Subcutaneous abdominal adipose tissue (tissue), 5 donors: ENCODE results near the gene EPHB4.

Experiments used
- H3K27ac ChIP-seq: one replicate; pipeline ENCODE4 v1.7.0; 2013; ENCODE audit warnings: low read depth, mild to moderate bottlenecking, inconsistent platforms, low read length, moderate library complexity
- H3K27me3 ChIP-seq, 5 donors: one replicate each; pipeline ENCODE4 v1.7.0; 2013; ENCODE audit warnings: low read length in 5 of 5, inconsistent platforms in 1 of 5; ENCODE audit not compliant: control insufficient read depth in 5 of 5, insufficient read depth in 4 of 5
- H3K36me3 ChIP-seq, 5 donors: one replicate each; pipeline ENCODE4 v1.7.0; 2013; ENCODE audit warnings: low read length in 5 of 5; ENCODE audit not compliant: control insufficient read depth in 5 of 5, insufficient read depth in 5 of 5
- H3K4me1 ChIP-seq, 5 donors: one replicate each; pipeline ENCODE4 v1.7.0; 2013; ENCODE audit warnings: low read length in 5 of 5, mild to moderate bottlenecking in 3 of 5, moderate library complexity in 1 of 5; ENCODE audit not compliant: control insufficient read depth in 5 of 5, insufficient read depth in 5 of 5
- H3K4me3 ChIP-seq, 5 donors: one replicate each; pipeline ENCODE4 v1.7.0; 2013; ENCODE audit warnings: low read length in 5 of 5, low read depth in 1 of 5
- H3K9ac ChIP-seq, 5 donors: one replicate each; pipeline ENCODE4 v1.7.0; 2013; ENCODE audit warnings: low read length in 5 of 5, mild to moderate bottlenecking in 4 of 5, moderate library complexity in 3 of 5
- H3K9me3 ChIP-seq, 5 donors: one replicate each; pipeline ENCODE4 v1.7.0; 2013; ENCODE audit warnings: low read length in 5 of 5; ENCODE audit not compliant: control insufficient read depth in 5 of 5
- donor health status: healthy.
- donor health status: healthy.
- donor health status: healthy.
- donor health status: healthy.
- donor health status: healthy.

The EPHB4 gene

DNA sequence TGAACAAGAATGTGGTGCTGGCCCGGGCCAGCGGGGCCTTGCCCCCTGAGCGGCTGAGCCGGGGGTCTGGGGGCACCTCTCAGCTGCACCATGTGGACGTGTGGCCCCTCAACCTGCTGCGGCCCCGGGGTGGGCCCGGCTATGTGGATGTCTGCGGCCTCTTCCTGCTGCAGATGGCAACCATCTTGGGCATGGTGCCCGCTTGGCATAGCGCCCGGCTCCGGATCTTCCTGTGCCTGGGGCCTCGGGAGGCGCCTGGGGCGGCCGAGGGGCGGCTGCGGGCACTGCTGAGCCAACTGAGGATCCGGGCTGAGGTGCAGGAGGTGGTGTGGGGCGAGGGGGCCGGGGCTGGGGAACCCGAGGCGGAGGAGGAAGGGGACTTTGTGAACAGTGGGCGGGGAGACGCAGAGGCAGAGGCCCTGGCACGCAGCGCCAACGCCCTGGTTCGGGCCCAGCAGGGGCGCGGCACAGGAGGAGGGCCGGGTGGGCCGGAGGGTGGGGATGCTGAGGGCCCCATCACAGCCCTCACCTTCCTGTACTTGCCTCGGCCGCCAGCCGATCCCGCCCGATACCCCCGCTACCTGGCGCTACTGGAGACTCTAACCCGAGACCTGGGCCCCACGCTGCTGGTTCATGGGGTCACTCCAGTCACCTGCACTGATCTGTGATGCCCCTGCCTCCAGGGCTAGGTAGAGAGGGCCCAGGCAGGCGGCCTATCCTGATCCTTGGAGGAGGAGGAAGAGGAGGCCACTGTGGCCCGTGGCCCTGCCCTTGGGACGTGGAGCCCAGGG is 38.8 kb upstream of the EPHB4 start:
- peaks cover 5 to 48% (median 42%) of the 10 kb centered on the region in 5 donors for H3K4me1 ChIP-seq
- H3K36me3 ChIP-seq: peaks cover 2 to 34% (median 15%) of the 10 kb centered on the region in 5 donors
- peak overlapping the region in 4 of 5 donors; percentile 92 to 100 (median 98) for H3K9ac ChIP-seq
- H3K27me3 ChIP-seq: no peaks in the 10 kb centered on the region
- H3K4me3 ChIP-seq: peak overlapping the region in 4 of 5 donors; percentile 76 to 92 (median 86)
- H3K27ac ChIP-seq: peak overlapping the region; percentile 97
- H3K9me3 ChIP-seq: no peaks in the 10 kb centered on the region

DNA sequence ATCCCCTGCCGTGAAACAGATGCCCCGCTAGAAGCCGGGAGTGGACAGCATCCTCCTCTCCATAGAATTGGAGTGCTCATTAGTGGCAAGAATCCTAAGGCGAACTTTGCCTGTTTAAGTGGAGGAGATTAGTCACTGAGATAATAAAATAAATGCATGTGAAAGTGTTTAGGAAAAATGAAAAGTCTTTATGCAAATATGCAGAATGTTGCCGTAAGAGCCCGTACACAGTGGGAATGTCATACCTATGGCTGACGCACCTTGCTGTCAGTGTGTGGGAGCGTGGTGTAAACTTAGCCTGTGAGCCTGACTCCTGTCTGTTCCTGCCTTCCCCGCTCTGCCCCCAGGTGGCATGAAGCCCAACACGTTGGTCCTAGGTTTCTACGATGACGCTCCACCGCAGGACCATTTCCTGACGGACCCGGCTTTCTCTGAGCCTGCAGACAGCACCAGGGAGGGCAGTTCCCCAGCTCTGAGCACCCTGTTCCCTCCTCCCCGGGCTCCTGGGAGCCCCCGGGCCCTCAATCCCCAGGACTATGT is 38.1 kb upstream of the EPHB4 start:
- Histone ChIP-seq H3K9ac (no peak overlapping the region), H3K36me3 (peaks cover 0 to 34% (median 15%) of the 10 kb centered on the region in 5 donors), H3K27me3 (no peaks in the 10 kb centered on the region), H3K4me1 (peaks cover 5 to 48% (median 42%) of the 10 kb centered on the region in 5 donors), H3K4me3 (peak overlapping the region in 1 of 5 donors; percentile 38), H3K27ac (no peak overlapping the region), H3K9me3 (no peaks in the 10 kb centered on the region)

DNA sequence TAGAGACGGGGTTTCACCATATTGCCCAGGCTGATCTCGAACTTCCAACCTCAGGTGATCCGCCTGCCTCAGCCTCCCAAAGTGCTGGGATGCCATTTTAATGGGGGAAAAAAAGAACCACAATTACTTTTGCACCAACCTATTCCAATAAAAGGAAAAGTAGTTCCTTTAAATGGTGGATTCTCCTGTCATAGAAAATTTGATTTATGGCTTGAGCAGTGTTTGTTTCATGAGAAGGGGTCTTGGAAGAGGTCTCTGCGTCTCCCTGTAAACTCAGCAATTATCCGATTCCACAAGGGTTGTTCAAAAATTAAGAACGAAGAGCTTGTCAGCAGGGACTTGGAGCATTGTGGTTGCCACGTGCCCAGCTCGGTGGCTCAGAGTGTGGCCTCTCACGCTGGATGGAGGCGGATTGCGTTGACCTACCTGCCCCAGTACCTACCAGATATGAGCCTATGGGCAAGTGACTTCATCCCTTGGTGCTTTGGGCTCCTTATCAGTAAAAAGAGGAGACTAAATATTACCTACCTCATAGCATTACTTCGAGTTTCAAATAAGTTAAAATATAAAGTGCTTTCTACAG is 37.0 kb upstream of the EPHB4 start:
- H3K36me3 ChIP-seq: peaks cover 0 to 38% (median 21%) of the 10 kb centered on the region in 5 donors
- H3K27ac ChIP-seq: no peak overlapping the region
- H3K4me1 ChIP-seq: peaks cover 5 to 48% (median 42%) of the 10 kb centered on the region in 5 donors
- H3K9ac ChIP-seq: peak overlapping the region in 1 of 5 donors; percentile 20
- H3K9me3 ChIP-seq: no peaks in the 10 kb centered on the region
- H3K27me3 ChIP-seq: no peaks in the 10 kb centered on the region
- H3K4me3 ChIP-seq: no peak overlapping the region

DNA sequence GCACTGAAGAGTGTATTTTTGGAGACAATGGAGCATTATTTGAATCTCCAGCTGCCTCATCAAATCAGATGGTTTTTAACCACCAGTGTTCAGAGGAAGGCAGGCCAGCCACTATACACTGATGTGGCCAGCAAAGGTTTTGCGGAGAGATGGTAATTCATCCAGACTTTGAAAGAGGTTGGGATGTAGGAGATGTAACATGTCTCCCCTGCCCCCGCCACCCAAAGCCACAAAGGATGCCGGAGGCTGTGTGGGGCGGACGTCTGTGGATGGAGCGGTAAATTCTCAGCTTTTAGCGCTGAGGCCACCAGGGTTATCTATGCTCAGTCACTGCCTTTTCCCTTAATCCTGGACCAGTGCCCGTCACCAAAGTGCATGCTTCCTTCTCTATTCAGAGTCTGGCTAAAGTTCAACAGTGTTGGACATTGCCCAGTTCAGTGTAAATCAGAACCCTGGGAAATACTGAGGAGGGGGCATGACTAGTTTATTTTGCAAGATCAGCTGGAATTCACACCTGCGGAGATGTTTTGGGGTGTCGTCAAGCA is 36.2 kb upstream of the EPHB4 start:
- Histone ChIP-seq H3K36me3 (peaks cover 0 to 46% (median 23%) of the 10 kb centered on the region in 5 donors), H3K27ac (no peak overlapping the region), H3K9ac (no peak overlapping the region), H3K4me1 (peaks cover 5 to 40% (median 34%) of the 10 kb centered on the region in 5 donors), H3K4me3 (no peak overlapping the region), H3K27me3 (no peaks in the 10 kb centered on the region), H3K9me3 (no peaks in the 10 kb centered on the region)

DNA sequence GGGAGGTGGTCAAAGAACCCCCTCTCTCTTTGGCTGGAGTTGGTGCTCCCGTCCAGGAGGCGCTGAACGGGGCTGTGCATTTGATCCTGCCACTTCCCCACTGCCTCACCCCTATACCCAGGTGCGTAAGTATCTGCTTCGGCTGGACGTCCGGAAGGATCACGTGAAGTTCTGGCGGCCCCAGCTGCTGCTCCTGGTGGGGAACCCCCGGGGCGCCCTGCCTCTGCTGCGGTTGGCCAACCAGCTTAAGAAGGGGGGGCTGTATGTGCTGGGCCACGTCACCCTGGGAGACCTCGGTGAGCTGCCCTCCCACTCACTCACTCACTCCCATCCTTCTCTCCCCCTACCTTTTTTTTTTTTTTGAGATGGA is 34.3 kb upstream of the EPHB4 start:
- Histone ChIP-seq H3K4me3 (no peak overlapping the region), H3K4me1 (peaks cover 1 to 22% (median 18%) of the 10 kb centered on the region in 5 donors), H3K36me3 (peaks cover 0 to 53% (median 29%) of the 10 kb centered on the region in 5 donors), H3K27ac (no peak overlapping the region), H3K9ac (no peak overlapping the region), H3K9me3 (no peaks in the 10 kb centered on the region), H3K27me3 (no peaks in the 10 kb centered on the region)

DNA sequence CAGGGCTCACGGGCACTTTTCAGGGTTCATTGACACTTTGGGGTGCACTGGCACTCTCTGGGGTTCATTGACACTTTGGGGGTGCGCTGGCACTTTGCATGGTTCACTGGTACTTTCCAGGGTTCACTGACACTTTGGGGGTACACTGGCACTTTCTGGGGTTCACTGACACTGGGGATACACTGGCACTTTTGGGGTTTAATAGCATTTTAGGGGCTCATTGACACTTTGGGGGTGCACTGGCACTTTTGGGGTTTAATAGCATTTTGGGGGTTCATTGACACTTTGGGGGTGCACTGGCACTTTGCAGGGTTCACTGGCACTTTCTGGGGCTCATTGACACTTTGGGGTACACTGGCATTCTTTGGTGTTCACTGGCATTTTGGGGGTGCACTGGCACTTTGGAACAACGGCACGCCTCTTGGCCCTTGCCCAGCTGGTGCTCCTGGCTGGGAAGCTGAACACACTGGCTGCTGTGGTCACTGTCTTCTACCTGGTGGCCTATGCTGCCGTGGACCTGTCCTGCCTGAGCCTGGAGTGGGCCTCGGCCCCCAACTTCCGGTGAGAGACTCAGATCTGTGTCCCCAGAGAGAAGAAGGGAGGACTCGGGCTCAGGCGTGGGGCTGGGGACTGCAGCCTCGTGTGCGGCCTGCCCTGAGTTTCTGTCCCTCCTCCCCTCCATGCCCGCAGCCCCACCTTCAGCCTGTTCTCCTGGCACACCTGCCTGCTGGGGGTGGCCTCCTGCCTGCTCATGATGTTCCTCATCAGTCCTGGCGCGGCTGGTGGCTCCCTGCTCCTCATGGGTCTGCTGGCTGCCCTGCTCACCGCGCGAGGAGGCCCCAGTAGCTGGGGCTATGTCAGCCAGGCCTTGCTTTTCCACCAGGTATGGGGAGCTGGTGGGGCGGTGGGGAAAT is 33.6 kb upstream of the EPHB4 start:
- Histone ChIP-seq H3K4me3 (no peak overlapping the region), H3K27me3 (no peaks in the 10 kb centered on the region), H3K9ac (no peak overlapping the region), H3K4me1 (peaks cover 0 to 16% (median 13%) of the 10 kb centered on the region in 5 donors), H3K36me3 (peaks cover 0 to 54% (median 29%) of the 10 kb centered on the region in 5 donors), H3K27ac (no peak overlapping the region), H3K9me3 (no peaks in the 10 kb centered on the region)

DNA sequence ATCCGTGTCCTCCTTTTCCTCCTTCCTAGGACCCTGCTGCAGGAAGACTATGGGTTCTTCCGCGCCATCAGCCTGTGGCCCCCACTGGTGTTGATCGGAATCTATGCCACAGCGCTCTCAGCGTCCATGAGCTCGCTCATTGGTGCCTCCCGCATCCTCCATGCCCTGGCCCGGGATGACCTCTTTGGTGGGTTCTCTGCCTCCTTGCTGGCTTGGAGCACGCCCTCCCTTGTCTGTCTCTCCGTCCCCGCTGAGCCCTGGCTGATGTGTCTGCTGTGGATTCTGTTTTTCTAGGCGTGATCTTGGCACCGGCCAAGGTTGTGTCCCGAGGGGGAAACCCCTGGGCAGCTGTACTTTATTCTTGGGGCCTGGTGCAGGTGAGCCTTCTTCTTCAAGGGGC is 32.5 kb upstream of the EPHB4 start:
- H3K27me3 ChIP-seq: no peaks in the 10 kb centered on the region
- no peak overlapping the region for H3K4me3 ChIP-seq
- H3K4me1 ChIP-seq: peaks cover 0 to 10% (median 7%) of the 10 kb centered on the region in 5 donors
- H3K9ac ChIP-seq: no peak overlapping the region
- peaks cover 0 to 62% (median 29%) of the 10 kb centered on the region in 5 donors for H3K36me3 ChIP-seq
- H3K27ac ChIP-seq: no peak overlapping the region
- no peaks in the 10 kb centered on the region for H3K9me3 ChIP-seq

DNA sequence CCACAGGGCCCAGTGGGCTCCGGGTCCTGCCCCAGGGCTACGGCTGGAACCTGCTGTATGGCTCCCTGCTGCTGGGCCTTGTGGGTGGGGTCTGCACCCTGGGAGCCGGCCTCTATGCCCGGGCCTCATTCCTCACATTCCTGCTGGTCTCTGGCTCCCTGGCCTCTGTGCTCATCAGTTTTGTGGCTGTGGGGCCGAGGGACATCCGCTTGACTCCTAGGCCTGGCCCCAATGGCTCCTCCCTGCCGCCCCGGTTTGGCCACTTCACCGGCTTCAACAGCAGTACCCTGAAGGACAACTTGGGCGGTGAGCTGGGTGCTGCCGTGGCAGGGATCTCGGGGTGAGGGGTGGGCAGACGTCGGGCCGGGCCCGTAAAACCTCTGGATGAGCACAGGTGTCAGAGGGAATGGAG is 29.6 kb upstream of the EPHB4 start:
- H3K4me1 ChIP-seq: peaks cover 0 to 25% (median 15%) of the 10 kb centered on the region in 5 donors
- H3K9ac ChIP-seq: no peak overlapping the region
- H3K4me3 ChIP-seq: no peak overlapping the region
- H3K27me3 ChIP-seq: no peaks in the 10 kb centered on the region
- no peaks in the 10 kb centered on the region for H3K9me3 ChIP-seq
- H3K27ac ChIP-seq: no peak overlapping the region
- H3K36me3 ChIP-seq: peaks cover 0 to 49% (median 29%) of the 10 kb centered on the region in 5 donors

DNA sequence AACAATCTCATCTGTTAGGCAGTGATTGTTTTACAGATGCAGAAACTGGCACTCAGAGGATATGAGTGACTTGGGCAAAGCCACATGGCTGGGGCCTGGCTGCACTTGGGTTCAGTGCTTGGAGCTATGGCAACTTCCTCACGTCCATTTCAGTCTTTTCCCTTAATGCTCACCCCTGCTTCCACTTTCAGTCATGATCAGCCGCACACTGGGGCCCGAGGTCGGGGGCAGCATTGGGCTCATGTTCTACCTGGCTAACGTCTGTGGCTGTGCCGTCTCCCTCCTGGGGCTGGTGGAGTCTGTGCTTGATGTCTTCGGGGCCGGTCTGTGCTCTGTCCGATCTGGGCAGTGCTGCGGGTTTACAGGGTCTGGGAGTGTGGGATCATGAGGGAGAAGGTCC is 28.2 kb upstream of the EPHB4 start:
- Histone ChIP-seq H3K36me3 (peaks cover 0 to 35% (median 17%) of the 10 kb centered on the region in 5 donors), H3K4me3 (no peak overlapping the region), H3K27me3 (no peaks in the 10 kb centered on the region), H3K9me3 (no peaks in the 10 kb centered on the region), H3K9ac (no peak overlapping the region), H3K4me1 (peaks cover 0 to 28% (median 18%) of the 10 kb centered on the region in 5 donors), H3K27ac (no peak overlapping the region)
